Fibroblast of gingiva (primary cell): ENCODE results near the gene PGM3.
"Not testable (repeated sequence)": the region's sequence is repeated elsewhere in the genome, so short reads cannot be mapped to it uniquely, and the experiment has no call there.

Experiments
- DNase-seq: peaks from one replicate; pipeline ENCODE4 v3.0.0-alpha.2; 2011; ENCODE audit warnings: low read depth

PGM3 gene, protein sequence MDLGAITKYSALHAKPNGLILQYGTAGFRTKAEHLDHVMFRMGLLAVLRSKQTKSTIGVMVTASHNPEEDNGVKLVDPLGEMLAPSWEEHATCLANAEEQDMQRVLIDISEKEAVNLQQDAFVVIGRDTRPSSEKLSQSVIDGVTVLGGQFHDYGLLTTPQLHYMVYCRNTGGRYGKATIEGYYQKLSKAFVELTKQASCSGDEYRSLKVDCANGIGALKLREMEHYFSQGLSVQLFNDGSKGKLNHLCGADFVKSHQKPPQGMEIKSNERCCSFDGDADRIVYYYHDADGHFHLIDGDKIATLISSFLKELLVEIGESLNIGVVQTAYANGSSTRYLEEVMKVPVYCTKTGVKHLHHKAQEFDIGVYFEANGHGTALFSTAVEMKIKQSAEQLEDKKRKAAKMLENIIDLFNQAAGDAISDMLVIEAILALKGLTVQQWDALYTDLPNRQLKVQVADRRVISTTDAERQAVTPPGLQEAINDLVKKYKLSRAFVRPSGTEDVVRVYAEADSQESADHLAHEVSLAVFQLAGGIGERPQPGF

DNA sequence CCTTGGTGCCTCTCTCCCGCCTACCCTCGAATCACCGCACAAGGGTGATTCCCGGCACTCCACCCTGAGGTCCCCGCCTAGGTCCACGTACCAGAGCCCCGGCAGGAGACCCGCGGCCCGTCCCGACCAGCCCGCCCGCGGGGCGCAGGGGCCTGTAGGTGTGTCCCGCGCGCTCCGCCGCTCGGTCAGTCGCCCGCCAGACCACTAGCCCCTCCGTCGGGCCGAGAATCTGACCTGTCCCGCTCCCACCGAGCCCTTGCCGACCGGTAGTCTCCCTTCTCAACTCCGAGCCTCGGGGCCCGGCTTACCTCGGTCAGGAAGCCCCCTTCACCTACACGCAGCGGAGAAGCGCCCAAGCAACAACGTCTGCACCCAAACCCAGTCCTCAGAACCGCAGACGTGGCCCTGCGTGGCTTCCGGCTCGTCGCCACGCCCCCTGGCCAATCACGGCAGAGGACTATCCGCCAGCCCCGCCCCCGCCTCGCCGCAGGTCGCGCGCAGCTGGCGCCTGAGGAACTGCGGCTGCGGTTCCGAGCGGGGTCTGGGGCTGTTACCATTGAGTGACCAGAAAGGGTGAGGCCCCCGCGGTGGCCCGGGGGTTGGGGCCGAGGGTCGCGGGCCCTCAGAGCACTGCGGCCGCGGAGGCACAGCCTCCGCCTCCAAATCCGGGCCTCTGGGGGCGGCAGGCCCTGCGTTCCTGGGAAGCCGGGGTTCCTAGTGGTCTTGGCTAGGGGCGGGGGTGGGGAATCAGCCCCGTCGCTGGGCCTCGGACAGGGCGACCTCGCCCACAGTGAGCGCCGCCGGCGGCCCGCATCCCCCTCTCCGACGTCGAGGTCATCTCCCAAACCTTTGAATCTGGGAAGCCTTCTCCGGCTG, at the start of gene PGM3, which contains the start of gene RWDD2A:
Gene PGM3, minus strand, starts transcription at position 395 of the 876 bp plus-strand sequence. CDS start 2,253 bp downstream, outside the sequence.
Gene RWDD2A, plus strand, starts transcription at position 487 of the 876 bp plus-strand sequence. CDS start 1,095 bp downstream, outside the sequence.
- DNase-seq: peak; percentile 85

DNA sequence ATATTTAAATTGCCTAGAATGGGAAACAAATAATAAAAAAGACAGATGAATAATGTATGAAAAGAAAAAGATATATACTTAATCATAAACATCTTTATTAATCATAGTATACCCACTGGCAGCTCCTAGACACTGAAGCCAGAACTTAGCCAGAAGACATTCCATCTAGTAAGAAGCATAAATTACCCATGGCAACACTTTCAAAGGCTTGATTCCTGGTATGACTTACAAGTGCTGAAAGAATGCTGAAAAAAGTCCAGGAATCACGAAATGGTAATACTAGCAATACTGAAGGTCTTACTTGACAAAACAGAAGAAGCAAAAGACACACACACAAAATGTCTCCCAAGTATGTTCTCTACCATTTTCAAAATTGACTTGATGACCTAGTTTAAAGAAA, 38.1 kb upstream of the PGM3 start:
- DNase-seq: peak; percentile 91

DNA sequence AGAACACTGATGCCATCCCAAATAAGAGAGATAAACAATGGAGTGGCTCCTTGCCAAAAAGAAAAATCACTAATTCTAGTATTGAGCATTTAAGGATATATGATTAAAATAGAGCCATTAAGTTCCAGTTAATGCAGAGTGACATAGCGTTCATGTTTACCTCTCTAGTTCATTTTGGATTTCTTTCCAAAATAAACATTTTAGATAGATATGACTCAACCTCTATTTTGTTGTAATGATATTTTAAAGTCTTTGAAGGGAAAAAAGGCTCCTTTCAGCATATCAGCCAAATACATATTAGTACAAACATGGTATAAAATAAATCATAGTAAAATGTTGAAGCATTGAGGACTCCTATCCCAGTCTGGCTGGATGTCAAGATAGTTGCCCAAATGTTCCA, 33.5 kb upstream of the PGM3 start:
- no peak for DNase-seq

DNA sequence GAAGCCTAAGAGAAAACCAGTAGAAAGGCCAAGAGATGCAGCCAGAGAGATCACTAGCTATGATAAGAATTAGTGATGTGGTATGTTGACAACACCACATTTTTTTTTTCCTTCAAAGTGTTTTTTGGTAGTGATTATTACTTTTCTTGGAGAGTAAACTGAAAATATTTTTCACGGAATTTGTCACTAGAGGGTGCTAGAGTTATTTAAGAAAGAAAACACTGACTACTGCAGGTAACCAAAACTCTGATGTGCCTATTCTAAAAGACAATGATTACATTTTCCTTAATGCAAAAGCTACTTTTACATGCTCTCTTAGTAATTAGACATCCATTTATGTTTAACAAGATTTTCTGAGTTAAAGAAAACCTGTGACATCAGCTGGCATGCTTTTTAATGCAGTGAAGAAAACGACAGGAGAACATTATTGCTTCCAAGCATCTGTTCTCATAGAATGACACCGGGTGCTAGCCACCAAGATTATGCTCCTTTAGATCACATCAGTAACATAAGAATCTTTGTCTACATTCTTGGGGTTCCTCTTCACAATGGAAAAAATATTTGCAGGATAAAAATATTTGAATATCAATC, 28.9 kb upstream of the PGM3 start:
- DNase-seq: peak; percentile 26

DNA sequence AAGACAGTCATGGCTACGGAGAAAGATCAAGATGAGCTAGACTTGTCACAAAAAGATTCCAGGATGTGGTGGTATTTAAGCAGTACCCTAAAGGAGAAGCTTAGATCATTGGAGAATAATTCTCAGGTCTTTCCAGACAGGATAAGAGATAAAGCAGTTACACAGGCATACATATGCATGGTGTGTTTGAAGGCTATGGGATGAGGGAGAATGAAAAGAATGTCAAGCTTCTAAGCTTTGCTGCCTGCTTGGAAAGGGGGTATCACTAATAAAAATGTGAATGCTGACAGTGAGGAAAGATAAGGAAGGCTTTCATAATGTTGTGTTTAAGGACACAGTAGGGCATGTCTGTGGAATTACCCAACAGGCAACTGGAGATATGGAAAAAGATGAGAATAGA, 28.2 kb upstream of the PGM3 start:
- no peak for DNase-seq

DNA sequence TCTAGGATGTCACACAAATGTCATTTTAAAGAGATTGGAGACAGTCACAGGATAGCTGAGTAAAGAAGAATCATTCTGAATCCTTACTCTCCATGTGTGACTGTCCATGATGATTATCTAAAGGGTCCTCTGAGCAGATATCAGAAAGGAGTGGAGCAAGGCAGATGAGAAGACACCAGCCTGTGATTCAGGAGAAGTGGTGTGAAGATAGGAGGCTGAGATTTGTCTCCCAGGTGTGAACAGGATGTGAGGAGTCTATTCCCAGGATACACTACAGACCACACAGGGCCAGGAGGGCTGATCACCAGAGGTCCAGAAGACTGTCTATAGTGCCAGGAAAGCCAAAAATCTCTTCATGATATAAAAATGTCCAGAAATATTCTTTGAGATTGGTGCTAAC, 27.1 kb upstream of the PGM3 start:
- DNase-seq: no peak

DNA sequence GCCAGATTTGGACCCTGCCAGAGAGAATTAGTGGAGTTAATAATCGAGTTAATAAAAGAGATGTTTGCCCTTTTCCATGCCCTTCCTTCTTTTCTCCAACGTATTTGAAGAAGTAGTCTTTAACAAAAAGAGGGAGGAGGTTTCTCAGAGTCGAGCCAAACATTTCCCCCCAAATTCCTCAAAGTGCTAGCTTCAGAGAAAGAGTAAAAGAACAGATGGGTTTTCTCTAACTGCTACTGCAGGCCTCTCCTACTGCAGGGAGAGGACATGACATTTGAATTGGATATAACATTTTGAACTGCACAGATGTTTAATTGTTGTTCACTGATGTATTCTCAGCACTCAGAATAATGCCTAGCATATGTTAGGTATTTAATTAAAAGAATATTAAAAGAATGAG, 25.6 kb upstream of the PGM3 start:
- no peak for DNase-seq

DNA sequence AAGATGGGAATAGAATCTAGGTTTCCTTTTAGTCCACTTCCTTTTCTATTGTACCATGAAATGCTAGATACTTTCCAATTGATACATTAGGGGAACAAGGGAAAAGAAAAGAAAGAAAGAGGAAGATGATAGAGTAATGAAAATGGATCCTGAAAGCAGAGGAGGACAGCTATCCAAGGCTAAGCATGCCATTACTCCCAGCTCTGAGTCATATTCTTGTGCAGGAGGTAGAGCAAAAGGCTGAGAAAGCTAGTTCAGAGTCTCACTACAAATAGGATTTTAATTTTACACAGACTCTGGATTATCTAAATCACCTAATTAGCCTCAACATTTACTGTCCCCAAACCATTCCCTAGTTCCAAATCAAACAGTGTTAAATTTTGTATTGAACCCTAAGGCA, 23.7 kb upstream of the PGM3 start:
- DNase-seq: no peak

DNA sequence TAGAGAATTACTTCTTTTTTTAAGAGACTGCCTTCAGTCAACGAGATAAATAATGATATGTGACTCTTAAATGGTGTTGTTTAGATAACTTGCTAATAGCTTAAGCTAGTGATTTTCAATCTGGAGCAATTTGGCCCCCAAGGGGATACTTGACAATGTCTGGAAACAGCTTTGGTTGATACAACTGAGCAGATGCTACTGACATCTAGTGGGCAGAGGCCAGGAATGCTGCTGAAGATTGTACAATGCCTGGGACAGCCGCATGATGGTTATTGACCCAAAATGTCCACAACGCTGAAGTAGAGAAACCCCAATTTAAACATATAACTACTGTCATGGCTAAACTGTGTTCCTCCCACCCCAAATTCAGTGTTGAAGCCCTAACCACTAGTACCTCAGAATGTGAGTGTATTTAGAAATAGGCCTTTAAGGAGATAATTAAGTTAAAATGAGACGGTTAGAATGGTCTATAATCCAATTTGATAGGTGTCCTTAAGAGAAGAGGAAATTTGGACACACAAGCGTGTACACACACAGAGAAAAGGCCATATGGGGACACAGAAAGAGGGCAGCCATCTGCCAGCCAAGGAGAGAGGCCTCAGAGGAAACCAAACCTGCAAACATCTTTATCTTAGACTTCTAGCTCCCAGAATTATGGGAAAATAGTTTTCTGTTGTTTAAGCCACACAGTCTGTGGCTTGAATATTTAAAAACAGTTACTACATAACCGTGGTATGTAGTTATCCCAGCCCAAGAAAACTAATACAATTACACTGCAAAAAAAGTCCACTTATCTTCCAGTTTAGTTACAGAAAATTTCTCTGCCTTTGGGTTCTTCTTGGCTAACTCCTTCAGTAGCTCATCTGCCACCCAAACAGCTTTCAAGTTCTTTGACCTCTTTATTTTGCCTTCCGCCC, 22.3 kb upstream of the PGM3 start:
- DNase-seq: peak; percentile 79

DNA sequence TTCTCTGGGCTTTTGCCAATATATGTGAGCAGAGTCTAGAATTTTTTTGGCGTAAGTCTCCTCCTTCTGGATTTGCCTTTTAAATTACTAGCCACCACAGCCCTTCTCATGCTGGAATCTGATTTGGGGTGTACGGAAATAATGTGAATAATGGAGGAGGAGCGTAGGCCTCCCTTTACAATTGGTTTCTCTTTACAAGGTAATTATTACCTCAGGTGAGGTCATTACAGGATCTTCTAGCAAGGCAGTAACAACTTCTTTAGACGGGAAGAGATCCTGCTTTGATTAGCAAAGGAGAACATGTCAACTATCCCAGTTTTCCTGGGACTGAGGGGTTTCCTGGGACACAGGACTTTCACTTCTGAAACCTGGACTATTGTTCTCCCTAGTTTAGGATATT, 9.0 kb upstream of the PGM3 start:
- no peak for DNase-seq

DNA sequence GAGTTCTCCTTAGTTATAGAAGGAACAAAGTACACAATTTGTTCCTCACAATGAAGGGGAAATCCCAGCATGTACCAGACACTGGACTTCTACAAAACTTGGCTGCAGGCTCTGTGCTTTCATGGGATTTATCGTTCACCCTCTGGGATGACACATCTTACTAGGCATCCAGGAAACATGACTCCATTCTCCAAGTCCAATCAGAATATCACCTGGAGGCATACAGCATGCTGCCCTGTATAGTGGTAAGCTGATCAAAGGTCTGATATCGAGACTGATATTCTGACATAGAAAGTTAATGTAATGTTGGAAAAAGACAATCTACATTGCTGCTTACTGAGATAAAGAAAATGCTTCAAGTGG, 6.8 kb upstream of the PGM3 start:
- DNase-seq: no peak

DNA sequence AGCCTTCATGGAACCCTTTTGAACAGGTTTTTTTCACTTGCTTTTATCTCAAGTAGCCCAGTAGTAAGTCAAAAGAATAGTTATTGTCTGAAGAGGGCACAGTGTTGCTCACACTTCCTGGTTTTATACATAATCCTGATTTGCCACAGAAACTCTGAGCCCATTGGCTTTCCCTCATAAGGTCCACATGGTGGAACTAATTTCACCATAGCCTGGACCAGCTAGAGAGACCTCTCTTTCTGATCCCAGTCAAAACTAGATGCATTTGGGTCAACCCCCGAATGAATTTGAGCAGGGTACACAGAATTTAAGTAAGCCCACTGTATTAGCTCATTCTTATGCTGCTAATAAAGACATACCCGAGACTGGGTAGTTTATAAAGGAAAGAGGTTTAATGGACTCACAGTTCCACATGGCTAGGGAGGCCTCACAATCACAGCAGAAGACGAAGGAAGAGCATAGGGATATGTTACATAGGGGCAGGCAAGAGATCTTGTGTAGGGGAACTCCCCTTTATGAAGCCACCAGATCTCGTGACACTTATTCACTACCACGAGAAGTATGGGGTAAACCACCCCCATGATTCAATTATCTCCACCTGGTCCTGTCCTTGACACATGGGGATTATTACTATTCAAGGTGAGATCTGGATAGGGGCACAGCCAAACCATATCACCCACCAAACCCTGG, 6.3 kb upstream of the PGM3 start:
- DNase-seq: no peak

DNA sequence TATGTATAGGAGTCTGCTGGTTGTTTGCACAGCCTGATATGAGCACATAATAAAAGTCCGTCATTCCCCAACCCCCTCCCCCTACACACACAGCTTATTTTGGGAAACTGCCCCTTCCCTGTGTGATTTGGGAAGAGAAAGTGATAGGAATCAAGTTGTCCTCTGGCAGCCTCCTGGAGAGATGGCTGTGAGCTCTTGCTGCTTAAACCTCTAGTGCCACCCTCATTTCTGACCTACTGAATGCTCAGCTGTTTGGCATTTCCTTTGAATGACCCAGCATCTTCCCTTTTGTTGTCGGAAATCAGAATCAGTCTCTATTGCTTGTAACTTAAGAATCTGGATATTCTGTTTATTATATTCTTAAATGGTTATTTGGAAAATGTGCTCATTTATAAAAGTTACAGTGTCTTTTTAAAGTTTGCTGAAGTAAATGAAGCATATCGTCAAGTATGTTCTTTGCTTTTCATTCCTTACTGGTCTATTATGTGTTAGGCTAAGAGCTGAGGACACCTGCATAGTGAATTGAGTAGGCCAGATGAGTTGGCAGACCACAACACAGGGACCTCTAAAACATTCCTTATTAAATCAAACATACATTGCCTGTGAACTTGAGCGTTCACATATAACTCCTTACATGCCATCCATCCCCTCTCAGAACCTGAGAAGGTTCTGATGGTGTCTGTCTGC, 5.6 kb upstream of the PGM3 start:
- peak; percentile 35 for DNase-seq

DNA sequence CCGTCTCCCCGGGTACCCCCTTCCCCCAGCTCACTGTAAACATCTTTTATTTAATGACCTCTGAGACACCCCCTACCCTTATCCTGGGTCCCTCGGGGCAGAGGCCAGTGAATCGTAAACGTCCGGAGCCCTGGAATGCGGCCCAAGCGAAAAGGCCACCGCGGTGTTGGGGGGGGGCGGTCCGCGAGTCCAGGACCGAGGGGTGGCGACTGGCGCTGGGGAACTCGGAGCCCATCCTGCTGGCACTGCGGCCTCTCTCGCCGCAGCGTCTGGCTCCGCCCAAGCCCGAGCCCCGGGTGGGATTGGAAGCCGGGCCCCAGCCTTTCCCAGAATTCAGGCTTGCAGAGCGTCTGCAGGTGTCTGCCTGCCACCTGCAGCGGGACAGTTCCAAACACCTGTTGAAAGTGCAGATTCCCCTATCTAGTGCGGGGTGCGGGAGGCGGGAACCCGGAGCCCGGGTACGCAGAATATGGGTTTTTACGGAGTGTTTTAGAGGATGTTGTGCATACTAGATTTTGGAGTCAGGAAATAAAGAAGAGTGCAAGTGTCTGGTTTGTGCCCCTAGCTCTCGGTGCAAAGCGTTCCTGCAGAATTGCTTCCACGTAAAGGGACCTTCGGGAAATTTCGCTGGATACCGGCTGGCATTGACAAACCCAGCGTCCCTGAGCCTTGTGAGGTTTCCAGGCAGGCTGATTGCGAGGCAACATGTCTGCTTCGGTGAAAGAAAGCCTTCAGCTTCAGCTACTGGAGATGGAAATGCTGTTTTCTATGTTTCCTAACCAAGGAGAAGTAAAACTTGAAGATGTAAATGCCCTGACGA, 892 bp upstream of the PGM3 start:
- DNase-seq: peak; percentile 21

DNA sequence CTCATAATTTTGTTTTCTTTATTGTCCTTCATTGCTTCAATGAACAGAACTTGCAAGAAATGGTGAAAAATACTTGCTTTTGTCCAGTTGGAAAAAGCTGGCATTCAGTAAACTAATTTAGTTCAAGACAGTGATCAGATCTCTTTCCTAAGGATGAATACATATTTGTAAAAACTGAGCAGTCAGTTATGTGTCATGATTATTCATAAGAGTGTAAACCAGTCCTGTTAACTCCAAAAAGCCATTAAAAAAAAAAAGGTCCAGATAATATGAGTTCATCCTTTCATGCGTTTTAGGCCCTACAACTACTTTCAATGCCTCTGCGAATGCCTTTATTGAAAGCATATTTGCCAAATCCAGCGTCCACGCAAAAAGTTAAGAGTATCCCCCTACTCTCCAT, 609 bp downstream of the PGM3 start:
- no peak for DNase-seq

DNA sequence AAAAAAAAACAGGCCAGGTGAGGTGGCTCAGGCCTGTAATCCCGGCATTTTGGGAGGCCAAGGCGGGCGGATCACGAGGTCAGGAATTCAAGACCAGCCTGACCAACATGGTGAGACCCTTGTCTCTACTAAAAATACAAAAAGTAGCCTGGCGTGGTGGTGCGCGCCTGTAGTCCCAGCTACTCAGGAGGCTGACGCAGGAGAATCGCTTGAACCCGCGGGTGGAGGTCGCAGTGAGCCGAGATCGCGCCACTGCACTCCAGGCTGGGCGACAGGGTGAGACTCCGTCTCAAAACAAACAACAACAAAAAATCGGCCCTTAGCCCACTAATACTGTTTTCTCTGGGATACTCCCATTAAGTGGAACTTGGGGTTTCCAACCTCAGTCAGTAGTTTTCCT, 1.1 kb downstream of the PGM3 start:
- not testable (repeated sequence) for DNase-seq

DNA sequence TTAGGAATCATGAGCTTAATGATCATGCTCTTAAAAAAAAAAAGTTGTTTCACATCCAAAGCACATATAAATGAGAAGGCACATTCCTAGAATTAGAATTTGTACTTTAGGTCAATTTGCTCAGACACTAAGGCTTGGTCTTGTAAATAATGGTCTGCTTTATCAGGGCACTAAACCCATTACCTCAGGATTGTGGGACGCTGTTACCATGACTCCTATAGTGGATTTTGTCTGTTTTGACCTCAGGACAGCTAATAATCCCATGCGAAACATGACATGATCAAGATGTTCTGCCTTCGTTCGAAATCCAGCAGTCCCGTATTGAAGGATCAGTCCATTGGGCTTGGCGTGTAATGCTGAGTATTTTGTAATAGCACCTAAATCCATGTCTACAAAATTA, 2.4 kb downstream of the PGM3 start:
- DNase-seq: no peak

DNA sequence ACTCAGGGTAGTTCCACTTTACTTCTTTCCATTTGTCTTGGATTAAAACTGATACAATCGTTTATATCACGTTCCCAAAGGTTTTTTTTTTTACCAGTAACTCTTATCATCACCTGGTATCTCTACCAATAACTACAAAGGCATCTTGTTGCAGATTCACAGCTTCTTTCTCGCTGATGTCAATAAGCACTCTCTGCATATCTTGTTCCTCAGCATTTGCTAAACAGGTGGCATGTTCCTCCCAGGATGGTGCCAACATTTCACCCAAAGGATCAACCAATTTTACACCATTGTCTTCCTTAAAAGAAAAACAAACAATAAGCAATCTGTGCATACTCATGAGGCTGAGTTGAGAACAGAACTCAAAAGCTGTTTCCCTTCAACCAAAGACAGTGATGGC, 4.6 kb downstream of the PGM3 start:
- no peak for DNase-seq

DNA sequence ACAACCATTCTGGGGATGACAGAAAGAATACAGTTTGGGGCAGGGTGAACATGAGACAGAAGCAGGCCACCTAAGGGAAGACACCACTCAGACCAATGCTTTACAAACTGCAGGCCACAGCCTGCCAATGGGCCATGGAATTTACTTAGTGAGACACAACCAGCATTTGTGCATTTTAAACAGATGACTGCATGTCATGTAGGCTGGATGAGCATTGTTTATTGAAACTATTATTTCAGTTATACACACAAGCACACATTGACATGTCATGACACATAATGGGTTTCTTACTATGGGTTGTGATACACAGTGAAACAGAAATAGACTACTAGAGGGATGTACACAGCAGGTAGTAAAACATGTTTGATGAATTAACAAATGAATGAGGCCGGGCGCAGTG, 8.0 kb downstream of the PGM3 start:
- DNase-seq: no peak
